Measurements from ENCODE around the gene AGGF1. TPM values are rescaled to one million over a fixed set of nuclear protein-coding genes. Genes with fewer than 3 reads are reported as not detected.
"Not testable (repeated sequence)": the region's sequence is repeated elsewhere in the genome, so short reads cannot be mapped to it uniquely, and the experiment has no call there.

Gene AGGF1
- polyA plus RNA-seq, 1 donor: 34.2 TPM

DNA sequence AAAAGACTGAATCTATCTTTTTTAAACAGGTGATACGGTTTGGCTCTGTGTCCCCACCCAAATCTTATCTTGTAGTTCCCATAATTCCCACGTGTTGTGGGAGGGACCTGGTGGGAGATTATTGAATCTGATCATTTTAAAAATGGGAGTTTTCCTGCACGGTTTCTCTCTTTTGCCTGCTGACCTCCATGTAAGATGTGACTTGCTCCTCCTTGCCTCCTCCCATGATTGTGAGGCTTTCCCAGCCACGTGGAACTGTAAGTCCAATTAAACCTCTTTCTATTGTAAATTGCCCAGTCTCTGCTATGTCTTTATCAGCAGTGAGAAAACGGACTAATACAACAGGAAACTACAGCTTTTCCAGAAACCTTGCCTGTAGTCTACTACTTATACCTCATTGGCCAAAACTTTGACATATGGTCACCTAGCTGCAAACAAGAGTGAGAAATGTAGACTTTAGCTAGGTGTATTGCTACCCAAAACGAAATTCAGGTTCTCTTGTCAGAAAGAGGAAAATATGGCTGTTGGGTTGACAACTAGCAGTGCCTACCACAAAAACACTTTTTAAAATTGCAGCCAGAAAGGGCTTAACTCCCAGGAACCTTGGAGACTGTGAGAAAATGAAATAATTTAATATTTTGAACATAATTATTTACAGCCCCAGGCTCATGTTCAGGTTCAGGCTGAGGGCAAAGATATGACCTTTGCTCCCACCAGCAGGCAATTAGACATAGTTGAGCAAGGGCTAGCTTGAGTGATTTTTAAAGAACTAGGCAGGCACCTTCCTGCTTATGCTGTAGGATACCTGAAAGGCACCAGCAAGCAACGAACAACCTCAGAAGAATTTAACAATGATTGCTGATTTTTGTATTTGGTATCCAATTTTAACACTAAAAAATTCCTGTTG is 7.4 kb upstream of the AGGF1 start:
- DNase-seq: peak; percentile 4

DNA sequence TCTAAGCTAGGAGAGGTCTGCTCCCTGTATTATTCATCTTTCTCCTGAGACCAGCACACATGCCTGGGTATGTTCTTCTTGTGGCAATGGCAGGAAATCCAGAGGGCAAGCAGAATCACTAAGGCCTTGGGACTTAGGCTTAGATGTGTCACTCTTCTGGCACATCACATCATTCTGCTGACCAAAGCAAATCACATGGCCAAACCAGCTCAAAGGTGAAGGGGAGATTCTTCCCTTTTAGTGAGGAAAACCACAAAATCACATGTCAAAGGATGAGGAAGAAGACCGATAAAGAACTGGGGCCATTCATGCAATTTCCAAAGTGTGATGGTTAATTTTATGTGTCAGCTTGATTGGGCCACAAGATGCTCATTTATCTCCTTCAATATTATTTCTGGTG is 5.7 kb upstream of the AGGF1 start:
- no peak for DNase-seq

DNA sequence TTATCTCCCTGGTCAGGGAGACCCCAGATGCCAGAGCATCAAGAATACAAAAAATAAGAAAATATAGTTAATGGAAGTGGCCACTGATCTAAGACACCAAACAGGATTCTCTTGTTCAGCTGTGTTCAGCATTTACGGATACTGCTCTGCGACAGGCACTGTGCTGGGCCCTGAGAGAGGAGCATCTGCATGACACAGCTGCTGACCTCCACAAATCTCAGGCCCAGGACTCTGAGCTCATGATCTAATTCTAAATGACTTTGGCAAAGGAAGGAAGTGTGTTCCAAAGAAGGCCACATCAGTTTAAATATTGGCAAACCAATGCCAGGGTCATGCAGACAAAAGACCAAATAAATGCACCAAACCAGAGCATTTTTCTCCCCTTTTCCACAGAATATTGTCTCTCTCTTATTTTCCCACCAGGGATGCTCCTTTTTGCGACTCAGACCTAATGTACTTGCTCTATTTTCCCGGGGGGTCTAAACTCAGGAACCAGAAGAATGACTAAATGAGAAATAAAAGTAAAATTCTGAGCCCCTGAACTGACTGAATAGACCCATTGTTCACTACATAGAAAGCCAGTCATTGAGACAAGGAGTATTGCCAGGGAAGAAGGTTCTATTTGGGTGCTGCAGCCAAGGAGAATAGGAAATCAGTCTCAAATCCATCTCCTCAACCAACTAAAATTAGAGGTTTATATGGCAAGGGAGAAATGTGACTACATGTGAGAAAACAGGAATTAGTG is 1.4 kb upstream of the AGGF1 start:
- no peak for DNase-seq

DNA sequence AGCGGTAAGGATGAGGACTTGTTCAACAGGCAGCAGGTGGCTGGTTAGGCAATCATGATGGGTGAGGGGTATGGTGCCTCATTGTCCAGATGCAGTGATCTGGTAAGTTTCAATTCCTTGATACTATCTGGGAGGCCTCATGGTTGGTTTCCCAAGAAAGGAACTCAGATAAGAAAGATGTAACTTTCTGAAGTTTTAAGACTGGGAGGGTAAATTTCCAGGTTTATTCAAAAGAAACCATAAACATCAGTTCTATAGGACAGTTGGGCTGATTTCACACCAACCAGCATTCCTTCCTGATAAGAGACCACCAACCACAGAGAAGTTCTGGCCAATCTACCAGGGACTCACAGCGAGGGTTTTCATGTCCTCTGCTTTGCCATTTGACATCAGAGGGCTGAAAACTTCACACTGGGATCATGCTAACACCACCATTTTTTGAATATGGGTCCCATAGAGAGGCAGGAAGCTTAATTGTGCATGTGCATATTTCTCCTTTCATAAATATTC is 773 bp upstream of the AGGF1 start:
- no peak for DNase-seq

DNA sequence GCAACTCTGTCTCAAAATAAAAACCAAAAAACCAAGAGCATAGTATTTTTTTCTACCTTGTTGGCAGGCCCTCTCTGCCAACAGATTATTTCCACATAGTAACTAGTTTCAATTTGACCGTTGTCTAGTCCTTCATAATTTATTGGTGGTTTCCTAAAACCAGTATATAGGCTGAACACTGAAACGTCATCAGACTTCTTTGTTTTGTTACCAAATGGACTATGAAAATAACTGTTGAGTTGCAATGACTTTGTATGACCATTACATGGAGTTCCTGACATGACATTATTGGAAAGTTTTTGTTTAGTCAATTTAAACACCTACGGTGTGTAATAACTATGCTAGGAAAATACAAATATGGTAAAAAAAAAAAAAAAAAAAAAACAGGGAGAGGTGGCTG is 1.7 kb downstream of the AGGF1 start:
- no peak for DNase-seq

DNA sequence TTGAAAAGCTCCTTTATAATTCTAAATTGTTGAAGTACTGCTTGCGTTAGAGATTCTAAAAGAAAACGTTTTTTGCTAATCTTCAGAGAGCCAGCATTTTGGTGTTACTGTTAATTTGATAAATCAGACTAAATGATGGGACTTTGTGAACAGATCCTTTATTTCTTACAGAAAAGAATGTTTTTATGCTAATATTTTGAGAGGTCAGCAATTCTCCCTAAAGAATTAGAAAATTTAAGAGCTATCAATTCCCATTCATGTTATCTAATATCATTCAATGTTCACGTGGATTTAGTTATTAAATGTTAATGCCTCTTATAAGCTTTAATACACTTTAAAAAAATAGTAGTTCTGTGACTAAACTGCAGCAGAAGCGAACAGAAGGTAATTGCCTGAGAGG is 2.4 kb downstream of the AGGF1 start:
- no peak for DNase-seq

DNA sequence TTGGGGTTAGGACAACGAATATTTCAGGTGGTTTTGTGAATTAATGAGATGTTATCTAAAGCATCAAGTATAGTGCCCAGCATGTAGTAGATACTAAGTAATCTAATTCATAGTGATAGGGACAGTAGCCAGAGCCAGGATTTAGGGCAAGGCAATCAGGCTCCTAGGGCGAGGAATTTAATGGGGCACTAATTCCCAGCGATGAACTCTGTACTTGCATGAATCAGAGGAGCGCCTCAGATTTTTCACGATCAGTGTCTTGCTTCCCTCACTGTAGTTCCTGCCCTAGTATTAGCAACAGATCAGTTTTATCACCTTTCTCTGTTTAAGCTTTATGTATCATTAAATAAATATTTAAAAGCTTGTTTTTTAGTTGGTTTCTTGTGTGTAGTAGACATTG is 3.1 kb downstream of the AGGF1 start:
- DNase-seq: no peak

DNA sequence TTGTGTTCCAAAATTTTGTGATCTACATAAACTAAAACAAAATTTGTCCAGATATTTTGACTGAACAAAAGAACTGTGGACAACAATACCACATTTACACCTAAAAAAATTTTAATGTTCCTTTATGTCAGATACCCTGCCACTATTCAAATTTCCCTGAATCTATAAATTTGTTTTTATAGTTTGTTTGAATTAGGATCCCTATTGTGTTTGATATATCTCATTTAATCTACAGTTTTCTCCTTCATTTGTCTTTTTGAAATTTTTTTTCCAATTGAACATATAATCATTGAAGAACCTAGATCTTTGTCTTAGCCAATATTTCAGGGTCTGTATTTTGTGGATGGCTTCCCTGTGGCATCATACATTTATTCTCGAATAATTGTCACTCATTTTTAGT is 5.7 kb downstream of the AGGF1 start:
- no peak for DNase-seq

DNA sequence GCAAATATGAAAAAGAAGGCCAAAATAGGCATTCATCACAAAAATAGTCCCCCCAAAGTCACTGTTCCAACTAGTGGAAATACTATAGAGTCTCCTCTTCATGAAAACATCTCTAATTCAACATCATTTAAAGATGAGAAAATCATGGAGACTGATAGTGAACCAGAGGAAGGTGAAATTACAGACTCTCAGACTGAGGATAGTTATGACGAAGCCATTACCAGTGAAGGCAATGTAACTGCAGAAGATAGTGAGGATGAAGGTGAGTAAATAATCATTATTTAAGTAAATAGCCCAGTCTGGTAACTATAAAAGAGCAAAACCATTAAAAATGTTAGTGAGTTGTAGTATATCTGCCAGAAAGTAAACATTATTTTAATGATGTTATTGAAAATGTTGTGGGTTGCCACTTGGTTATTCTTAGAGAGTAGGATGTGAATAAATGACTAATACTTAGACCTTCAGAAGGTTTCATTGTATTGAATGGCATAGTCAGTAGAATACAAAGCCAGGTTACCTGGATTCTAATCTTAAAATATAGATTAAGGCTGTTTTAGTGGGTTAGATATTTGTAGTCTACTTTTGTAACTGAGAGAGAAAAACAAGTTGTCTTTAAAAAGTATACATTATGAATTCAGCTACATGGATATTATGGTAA is 16.3 kb downstream of the AGGF1 start:
- DNase-seq: no peak

DNA sequence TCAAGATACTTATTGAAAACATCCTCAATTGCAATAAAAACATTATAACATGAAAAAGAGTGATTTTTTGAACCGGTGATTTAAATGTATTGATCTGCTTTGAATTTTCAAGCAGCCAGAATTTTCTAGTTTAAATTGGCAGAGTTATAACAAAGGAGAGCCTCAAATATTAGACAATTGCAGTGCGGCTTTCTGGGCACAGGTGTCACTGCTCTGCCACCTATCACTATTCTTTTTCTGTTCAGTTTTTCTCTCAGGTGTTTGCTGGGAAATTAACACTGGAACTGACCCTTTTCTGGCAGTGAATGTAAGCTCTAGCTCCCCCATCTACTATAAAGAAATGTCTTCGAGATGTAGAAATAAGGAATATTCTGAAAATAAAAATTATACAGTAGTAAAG is 33.8 kb downstream of the AGGF1 start:
- no peak for DNase-seq

DNA sequence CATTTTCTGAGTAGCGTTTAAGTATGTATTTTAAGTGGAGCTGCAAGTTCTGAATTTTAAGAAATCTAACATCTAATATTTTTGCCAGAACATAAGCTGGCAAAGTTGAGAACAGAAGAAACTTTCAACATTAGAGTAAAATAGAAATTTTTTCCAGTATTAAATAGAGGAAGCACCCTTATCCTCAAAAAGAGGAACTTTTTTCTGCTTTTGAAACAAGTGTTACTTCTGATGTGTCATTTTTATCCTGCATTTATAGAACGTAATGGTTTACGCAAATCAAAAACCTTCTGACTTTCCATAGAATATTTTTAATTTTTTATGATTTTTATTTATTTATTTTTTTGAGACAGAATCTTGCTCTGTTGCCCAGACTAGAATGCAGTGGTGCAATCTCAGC is 35.1 kb downstream of the AGGF1 start:
- DNase-seq: no peak

DNA sequence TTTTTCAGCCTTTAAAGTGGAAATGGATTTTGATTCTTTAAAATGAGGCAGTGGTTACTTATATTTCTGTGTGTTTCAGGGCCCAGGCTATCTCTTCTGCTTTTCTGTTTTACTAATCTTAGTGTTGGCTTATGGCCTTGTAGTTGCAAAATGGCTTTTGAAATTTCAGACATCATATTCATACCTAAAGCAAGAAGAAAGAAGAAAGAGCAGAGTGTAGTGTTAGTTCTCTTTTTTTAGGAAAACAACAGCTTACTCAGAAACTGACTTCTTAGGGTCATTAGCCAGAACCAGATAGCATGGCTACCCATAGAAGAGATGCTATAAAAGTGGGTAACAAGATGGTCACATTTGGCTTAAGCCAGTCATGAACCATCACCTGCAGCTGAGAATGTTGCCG is 36.0 kb downstream of the AGGF1 start:
- no peak for DNase-seq

DNA sequence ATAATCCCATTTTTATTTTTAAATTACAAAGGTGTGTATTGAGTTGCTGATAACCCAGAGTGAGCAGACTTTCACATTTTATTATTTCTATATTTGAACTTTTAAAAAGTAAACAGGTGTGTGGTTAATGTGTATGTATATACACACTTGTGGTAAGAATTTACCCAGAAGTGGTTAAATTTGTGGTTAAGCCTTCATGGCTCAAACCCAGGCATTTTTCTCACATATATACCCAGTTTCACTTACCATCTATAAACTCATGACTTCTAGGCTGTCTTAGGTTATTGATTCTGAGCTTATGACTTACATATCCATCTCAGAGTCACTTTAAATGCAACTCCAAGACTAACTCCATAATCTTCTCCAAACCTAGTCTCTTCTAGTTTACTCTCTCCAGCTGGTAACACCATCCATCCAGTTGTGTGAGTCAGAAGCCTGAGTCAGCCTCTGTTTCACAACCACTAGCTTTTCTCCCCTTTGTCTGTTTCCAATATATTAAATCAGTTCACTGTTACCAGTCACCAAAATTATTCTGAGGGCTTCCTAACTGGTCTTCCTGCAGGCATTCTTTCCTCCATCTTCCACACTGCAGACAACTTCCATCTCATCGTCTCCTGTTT is 36.7 kb downstream of the AGGF1 start:
- no peak for DNase-seq

DNA sequence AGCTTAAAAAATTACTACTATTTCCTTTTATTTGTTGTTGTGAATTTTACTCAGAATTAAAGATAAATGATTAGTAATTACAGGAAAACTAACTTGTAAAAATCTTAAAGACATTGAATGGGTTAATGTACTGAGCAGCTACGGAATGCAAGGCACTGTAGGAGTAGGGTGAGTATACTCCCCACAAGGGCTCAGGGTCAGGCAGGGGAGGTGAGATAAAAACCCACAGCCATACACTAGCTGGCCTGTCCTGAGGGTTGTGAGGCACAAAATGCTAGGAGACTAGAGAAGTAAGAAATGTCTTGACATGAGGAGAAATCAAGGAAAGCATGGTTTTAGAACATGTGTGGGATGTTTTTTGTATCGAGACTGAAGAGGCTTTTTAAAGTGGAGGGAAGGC is 43.5 kb downstream of the AGGF1 start:
- no peak for DNase-seq

DNA sequence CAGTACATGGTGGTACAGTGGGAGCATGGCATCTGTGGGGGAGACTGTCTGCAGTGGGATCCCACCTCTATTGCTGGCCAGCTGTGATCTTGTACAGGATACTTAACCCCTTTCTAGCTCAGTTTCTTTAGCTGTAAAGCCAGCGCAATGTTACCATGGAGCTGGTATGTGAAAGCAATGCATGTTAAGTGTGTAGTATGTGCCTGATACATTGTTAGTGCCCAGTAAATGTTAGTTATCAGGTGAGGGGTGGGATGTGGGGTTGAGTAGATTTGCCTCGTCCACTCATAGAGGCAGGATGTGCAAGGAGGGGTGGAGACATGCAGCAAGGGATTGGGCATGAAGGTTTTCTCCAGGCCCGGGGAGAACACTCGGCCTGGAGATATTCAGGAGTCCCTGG is 44.5 kb downstream of the AGGF1 start:
- DNase-seq: no peak

DNA sequence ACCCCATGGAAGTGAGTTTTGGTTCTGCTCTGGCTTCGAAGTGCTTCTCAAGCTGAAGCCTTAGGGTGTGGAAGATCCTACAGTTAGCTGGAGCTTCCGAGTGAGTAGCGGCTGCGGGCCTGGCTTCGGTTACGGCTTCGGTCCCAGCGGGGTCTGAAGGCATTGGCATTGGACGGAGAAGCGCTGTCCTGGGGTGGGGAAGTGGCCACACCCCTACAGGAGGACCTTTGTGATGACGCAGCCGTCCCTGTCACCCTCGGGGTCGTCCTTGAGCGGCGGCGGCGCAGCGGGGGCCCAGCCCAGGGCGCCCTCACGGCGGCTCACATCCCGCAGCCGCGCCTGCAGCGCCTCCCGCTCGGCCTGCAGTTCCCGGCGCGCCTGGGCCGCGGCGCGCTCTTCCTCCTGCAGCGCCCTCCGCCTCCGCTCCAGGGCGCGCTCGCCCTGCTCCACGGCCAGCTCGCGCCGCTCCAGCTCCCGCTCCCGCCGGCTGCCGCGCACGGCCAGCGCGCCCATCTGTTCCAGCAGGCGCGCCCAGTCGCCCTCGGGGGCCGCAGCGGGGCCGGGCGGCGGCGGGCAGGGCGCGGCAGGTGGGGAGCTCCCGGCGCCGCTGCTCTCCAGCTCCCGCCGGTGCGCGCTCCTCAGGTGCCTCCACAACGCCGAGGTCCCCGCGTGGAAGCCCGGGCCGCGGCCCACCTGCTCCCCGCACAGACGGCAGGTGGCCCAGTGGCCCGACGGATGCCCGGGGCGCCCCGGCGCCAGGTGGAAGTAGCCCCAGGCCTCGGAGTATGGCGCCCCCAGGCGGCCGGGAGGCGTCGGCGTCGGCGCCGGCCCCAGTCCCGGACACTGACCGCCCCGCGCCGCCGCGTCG is 47.0 kb downstream of the AGGF1 start:
- peak; percentile 71 for DNase-seq

DNA sequence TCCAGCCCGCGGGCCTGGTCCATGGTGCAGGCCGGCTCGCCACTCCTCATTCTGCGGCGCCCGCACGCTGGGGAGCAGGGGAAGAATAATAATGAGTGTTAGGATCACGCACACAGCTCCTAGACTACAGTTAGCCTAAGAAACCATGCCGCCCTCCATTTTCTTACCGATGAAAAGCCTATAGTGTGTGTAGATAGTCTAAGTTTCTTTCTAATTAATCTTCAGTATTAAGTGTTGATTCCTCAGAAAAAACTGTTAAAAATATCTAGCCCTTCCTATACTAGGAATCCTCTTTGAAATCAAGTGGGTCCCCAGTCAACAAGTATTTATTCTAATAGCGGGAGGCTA is 47.6 kb downstream of the AGGF1 start:
- DNase-seq: no peak

DNA sequence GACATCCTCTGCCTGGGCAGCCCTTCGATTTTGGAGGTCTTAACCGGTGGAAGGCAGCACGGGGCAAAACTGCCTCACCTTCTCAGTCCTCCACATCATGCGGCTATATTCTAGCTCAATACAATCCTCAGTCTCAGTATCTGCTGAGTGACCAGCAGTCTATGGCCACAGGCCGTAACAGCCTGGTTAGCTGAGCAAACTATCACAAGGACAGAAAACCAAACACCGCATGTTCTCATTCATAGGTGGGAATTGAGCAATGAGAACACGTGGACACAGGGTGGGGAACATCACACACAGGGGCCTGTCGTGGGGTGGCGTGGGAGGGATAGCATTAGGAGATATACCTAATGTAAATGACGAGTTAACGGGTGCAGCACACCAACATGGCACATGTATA is 50.3 kb downstream of the AGGF1 start:
- DNase-seq: not testable (repeated sequence)

DNA sequence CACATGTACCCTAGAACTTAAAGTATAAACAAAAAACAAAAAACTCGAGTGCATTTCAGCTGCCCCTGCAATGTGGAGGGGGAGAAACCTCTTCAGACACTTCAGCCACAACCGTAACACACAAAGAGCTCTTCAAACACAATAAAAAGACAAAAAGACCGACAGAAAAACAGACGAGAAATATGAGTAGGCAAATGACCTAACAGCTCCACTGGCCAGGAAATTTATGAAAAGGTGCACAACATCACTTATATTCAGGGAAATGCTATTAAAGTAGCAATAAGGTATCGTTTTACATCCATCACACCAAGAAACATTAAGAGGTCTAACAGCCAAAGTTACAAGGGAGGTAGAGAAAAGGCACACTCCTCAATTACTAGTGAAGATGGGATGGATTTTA is 50.7 kb downstream of the AGGF1 start:
- DNase-seq: no peak

DNA sequence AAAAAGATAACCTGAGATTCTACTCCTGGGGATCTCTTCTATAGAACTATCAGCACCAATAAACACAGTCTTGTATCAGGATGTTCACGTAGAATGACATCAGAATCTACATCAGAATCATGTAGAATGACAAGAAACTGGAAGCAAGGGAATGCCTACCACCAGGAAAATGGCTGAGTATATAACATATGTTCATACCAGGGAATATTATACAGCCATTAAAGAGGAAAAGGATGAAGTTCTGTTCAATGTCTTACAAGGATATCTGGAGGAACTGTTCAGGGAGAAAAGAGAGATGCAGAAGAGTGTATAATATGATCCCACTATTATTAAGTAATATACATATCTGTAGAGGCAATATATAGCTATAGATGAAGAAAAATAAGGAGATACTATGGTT is 52.1 kb downstream of the AGGF1 start:
- no peak for DNase-seq

DNA sequence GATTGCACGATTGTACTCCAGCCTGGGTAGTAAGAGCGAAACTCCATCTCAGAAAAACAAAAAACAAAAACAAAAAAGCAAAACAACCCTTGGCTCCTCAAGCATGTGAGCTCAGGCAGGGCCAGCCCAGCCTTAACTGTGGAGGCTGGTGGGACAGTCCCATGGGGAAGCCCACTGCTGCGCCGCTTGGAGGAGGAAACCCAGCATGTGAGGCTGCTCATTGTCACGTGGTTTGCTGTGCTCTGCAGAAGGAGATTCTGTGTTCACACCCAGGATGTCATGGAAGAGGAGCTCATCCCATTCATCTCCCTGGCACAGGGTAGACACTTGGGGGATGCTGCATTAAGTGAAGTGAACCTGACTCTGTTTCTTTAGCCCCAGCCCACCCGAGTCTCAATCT is 52.9 kb downstream of the AGGF1 start:
- no peak for DNase-seq

DNA sequence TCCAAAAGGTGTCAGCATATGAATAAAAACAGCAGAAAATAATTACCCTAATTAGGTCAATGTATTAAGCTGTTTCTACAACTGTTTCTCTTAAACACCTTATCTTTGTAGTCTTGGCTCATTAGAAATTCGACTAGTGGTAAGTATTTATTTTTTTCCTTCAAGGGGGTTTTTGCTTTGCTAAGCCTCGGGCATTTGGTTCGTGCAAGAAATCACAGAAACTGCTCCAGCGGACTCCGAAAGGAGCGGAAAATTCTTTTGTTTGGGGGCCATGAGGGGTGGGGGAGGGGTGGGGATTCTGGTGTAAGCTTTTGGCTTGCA is 56.1 kb downstream of the AGGF1 start:
- DNase-seq: peak; percentile 85
